ENCODE results near the gene RIC8B.

RIC8B gene

DNA sequence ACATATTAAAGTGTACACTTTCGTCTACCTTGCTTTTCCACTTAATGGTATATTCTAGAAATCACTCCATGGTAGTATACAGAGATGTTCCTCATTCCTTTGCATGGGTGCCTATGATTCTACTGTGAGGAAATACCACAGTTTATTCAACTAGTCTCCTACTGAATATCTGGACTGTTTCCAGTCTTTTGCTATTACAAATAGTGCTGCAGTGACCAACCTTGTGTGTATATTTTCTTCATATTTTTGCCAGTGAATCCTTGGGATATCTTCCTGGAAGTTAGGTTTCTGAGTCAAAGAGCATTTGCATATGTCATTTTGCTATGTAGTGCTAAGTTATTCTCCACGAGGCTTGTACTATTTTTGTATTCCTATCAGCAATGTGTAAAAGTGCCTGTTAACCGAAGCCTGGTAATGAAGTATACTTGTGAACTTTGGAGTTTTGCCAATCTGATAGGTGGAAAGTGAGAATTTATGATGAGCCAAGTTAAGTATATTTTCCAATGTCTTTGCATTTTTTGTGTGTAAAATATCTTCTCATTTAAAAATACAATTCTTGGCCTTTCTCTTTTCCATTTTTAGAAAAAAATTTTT is 149.9 kb downstream of the RIC8B start:
- H3K79me2 ChIP-seq (ENCODE audit: insufficient read depth, low read length), result no peaks in the 10 kb centered on the region
- no peak for TF ChIP-seq EZH2 (IDR thresholded peaks at IDR 0.05; ENCODE audit: borderline replicate concordance, low read depth, low read length, severe bottlenecking)
- TF ChIP-seq, protein P1, sequence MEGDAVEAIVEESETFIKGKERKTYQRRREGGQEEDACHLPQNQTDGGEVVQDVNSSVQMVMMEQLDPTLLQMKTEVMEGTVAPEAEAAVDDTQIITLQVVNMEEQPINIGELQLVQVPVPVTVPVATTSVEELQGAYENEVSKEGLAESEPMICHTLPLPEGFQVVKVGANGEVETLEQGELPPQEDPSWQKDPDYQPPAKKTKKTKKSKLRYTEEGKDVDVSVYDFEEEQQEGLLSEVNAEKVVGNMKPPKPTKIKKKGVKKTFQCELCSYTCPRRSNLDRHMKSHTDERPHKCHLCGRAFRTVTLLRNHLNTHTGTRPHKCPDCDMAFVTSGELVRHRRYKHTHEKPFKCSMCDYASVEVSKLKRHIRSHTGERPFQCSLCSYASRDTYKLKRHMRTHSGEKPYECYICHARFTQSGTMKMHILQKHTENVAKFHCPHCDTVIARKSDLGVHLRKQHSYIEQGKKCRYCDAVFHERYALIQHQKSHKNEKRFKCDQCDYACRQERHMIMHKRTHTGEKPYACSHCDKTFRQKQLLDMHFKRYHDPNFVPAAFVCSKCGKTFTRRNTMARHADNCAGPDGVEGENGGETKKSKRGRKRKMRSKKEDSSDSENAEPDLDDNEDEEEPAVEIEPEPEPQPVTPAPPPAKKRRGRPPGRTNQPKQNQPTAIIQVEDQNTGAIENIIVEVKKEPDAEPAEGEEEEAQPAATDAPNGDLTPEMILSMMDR (IDR thresholded peaks at IDR 0.05; ENCODE audit: borderline replicate concordance, extremely low read depth, low read length, poor library complexity, severe bottlenecking), result no peak
- H3K9ac ChIP-seq (ENCODE audit: low read depth, low read length), result no peak overlapping the region
- H4K20me1 ChIP-seq (ENCODE audit: insufficient read depth, low read length), result no peaks in the 10 kb centered on the region
- H3K4me3 ChIP-seq (ENCODE audit: low read depth in 1 of 2, low read length in 2 of 2), result no peak overlapping the region
- H3K27me3 ChIP-seq (ENCODE audit: insufficient read depth, low read length, poor library complexity), result no peaks in the 10 kb centered on the region
- no peaks in the 10 kb centered on the region for H3K4me1 ChIP-seq (ENCODE audit: insufficient read depth, low read length)
- no peak for DNase-seq
- no peak overlapping the region for H3K4me2 ChIP-seq (ENCODE audit: insufficient read depth, low read length)
- H3K9me3 ChIP-seq (ENCODE audit: insufficient read depth, low read length, severe bottlenecking), result peaks cover 5% of the 10 kb centered on the region
- H2AFZ ChIP-seq (ENCODE audit: low read depth, low read length), result no peak overlapping the region
- no peak overlapping the region for H3K27ac ChIP-seq (ENCODE audit: low read length)
- ATAC-seq (ENCODE audit: insufficient read depth, low read depth), result no peak
- no peaks in the 10 kb centered on the region for H3K36me3 ChIP-seq (ENCODE audit: insufficient read depth, low read length)

DNA sequence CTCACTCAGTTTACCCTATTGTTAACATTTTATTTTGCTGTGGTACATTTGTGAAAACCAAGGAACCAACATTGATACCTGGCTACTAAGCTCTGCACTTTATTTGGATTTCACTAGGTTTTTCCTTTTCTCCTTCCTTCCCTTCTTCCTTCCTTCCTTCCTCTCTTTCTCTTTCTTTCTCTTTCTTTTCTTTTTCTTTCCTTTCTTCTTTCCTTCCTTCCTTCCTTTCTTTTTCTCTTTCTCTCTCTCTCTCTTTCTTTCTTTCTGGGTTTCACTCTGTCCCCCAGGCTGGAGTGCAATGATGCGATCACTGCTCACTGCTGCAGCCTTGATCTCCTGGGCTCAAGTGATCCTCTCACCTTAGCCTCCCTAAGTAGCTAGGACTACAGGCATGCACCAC is 152.2 kb downstream of the RIC8B start:
- H3K4me1 ChIP-seq (ENCODE audit: insufficient read depth, low read length), result no peaks in the 10 kb centered on the region
- no peaks in the 10 kb centered on the region for H3K27me3 ChIP-seq (ENCODE audit: insufficient read depth, low read length, poor library complexity)
- no peak for ATAC-seq (ENCODE audit: insufficient read depth, low read depth)

DNA sequence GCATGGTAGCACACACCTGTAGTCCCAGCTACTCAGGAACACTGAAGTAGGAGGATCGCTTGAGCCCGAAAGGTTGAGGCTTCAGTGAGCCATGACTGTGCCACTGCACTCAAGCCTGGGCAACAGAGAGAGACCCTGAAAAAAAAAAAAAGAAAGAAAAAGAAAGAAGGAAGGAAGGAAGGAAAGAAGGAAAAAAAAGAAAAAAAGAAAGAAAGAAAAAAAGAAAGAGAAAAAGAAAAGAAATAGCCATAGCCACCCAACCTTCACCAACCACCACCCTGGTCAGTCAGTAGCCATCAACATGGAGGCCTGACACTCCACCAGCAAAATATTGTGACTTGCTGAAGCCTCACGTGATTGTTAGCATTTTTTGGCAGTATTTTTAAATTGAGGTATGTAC is 159.8 kb downstream of the RIC8B start:
- Histone ChIP-seq H3K4me3 (ENCODE audit: low read depth in 1 of 2, low read length in 2 of 2) (no peak overlapping the region), H3K36me3 (ENCODE audit: insufficient read depth, low read length) (no peaks in the 10 kb centered on the region), H3K79me2 (ENCODE audit: insufficient read depth, low read length) (no peaks in the 10 kb centered on the region), H4K20me1 (ENCODE audit: insufficient read depth, low read length) (no peaks in the 10 kb centered on the region), H3K9ac (ENCODE audit: low read depth, low read length) (no peak overlapping the region), H3K9me3 (ENCODE audit: insufficient read depth, low read length, severe bottlenecking) (no peaks in the 10 kb centered on the region), H3K4me2 (ENCODE audit: insufficient read depth, low read length) (no peak overlapping the region), H3K27me3 (ENCODE audit: insufficient read depth, low read length, poor library complexity) (no peaks in the 10 kb centered on the region), H2AFZ (ENCODE audit: low read depth, low read length) (no peak overlapping the region), H3K4me1 (ENCODE audit: insufficient read depth, low read length) (no peaks in the 10 kb centered on the region), H3K27ac (ENCODE audit: low read length) (no peak overlapping the region)
- TF ChIP-seq, protein P1 (IDR thresholded peaks at IDR 0.05; ENCODE audit: borderline replicate concordance, extremely low read depth, low read length, poor library complexity, severe bottlenecking), result no peak
- TF ChIP-seq EZH2 (IDR thresholded peaks at IDR 0.05; ENCODE audit: borderline replicate concordance, low read depth, low read length, severe bottlenecking), result no peak
- ATAC-seq (ENCODE audit: insufficient read depth, low read depth) (no peak), DNase-seq (no peak)

More for the DNA sequence above, 152.2 kb downstream of the RIC8B start:
- Histone ChIP-seq H3K4me3 (ENCODE audit: low read depth in 1 of 2, low read length in 2 of 2) (no peak overlapping the region), H3K9me3 (ENCODE audit: insufficient read depth, low read length, severe bottlenecking) (peaks cover 5% of the 10 kb centered on the region), H3K9ac (ENCODE audit: low read depth, low read length) (no peak overlapping the region), H4K20me1 (ENCODE audit: insufficient read depth, low read length) (no peaks in the 10 kb centered on the region), H2AFZ (ENCODE audit: low read depth, low read length) (no peak overlapping the region), H3K36me3 (ENCODE audit: insufficient read depth, low read length) (no peaks in the 10 kb centered on the region), H3K4me2 (ENCODE audit: insufficient read depth, low read length) (no peak overlapping the region), H3K27ac (ENCODE audit: low read length) (no peak overlapping the region), H3K79me2 (ENCODE audit: insufficient read depth, low read length) (no peaks in the 10 kb centered on the region)
- no peak for DNase-seq
- TF ChIP-seq, protein P1 (IDR thresholded peaks at IDR 0.05; ENCODE audit: borderline replicate concordance, extremely low read depth, low read length, poor library complexity, severe bottlenecking), result no peak
- TF ChIP-seq EZH2 (IDR thresholded peaks at IDR 0.05; ENCODE audit: borderline replicate concordance, low read depth, low read length, severe bottlenecking), result no peak
